HCT116 (cell line): ENCODE measurements around the gene PYROXD2. TPM values are rescaled to one million over a fixed set of nuclear protein-coding genes. Genes with fewer than 3 reads are reported as not detected.

ENCODE experiments used
- ATAC-seq: fragments of 200-7000 bp; cut with Tn5 transposase; 2 replicates; pipeline ENCODE4 v1.9.1; 2020; ENCODE audit warnings: mild to moderate bottlenecking, moderate library complexity
- BruUV-seq: library from RNA; stranded (reverse); fragments of 400-500 nt; replicated peaks from 2 replicates; lab custom pipeline; 2021; lab: Mats Ljungman, UMichigan
- CTCF ChIA-PET: fragments of 300-600 bp; sonication (Branson Sonifier 250); formaldehyde crosslinking; loops from one replicate; lab custom pipeline; 2021; ENCODE audit warnings: antibody characterized with exemption; lab: Charles Lee
- POLR2A ChIA-PET: fragments of 300-600, 350-600 bp; sonication (Branson Sonifier 250); formaldehyde crosslinking; loops from one replicate; lab custom pipeline; 2021; ENCODE audit warnings: antibody characterized with exemption; lab: Charles Lee
- RAD21 ChIA-PET, 2 experiments: fragments of 300-600 bp; sonication (Branson Sonifier 250); formaldehyde crosslinking; loops; one replicate each; lab custom pipeline; 2023; ENCODE audit warnings: low total read pairs in 2 of 2; ENCODE audit not compliant: uncharacterized antibody in 2 of 2, unreplicated experiment in 2 of 2, low non-redundant PET in 1 of 2; lab: Charles Lee
- DNase-seq: peaks from one replicate; pipeline ENCODE4 v3.0.0-alpha.2; 2010; ENCODE audit warnings: low read depth, low spot score
- H2AFZ ChIP-seq: fragments of 200-600 bp; shearing (Covaris generic), sonication (generic); 2 replicates; pipeline ENCODE4 v1.6.1; 2017; ENCODE audit warnings: low read depth, mixed run types, mixed read lengths, antibody characterized with exemption, low read length; ENCODE audit not compliant: poor library complexity, severe bottlenecking
- H3K27ac ChIP-seq: 2 replicates; pipeline ENCODE4 v1.5.1; 2012; ENCODE audit warnings: low read depth, low read length
- H3K27me3 ChIP-seq: fragments of 200-600 bp; sonication (generic); 2 replicates; pipeline ENCODE4 v1.6.1; 2016; ENCODE audit warnings: mixed run types, low read length, mixed read lengths; ENCODE audit not compliant: insufficient read depth
- H3K36me3 ChIP-seq, 2 experiments: fragments of 200-500 bp in 1 of 2; fragments of 200-600 bp in 1 of 2; sonication (Bioruptor generic) in 1 of 2; sonication (generic) in 1 of 2; 2 replicates each; pipeline versions ENCODE4 v1.5.1 to v1.6.1; 2014 to 2016; ENCODE audit warnings: low read length in 2 of 2, inconsistent platforms in 1 of 2, mixed read lengths in 1 of 2, mixed run types in 1 of 2; ENCODE audit not compliant: insufficient read depth in 2 of 2, control insufficient read depth in 1 of 2
- H3K4me1 ChIP-seq, 2 experiments: fragments of 200-600 bp in 1 of 2; sonication (generic) in 1 of 2; 2 replicates each; pipeline versions ENCODE4 v1.5.1 to v1.6.1; 2012 to 2017; ENCODE audit warnings: low read length in 2 of 2, inconsistent platforms in 1 of 2, mild to moderate bottlenecking in 1 of 2, mixed read lengths in 1 of 2, mixed run types in 1 of 2, moderate library complexity in 1 of 2; ENCODE audit not compliant: insufficient read depth in 2 of 2, control insufficient read depth in 1 of 2
- H3K4me2 ChIP-seq: fragments of 200-600 bp; sonication (generic); 2 replicates; pipeline ENCODE4 v1.6.1; 2017; ENCODE audit warnings: mixed run types, low read length, mixed read lengths
- H3K4me3 ChIP-seq, 2 experiments: fragments of 200-600 bp in 1 of 2; sonication (generic) in 1 of 2; replicated peaks in 1 of 2; 2 replicates each; pipeline ENCODE4 v1.5.1; 2011 to 2016; ENCODE audit warnings: low read length in 2 of 2, control low read depth in 1 of 2, low read depth in 1 of 2, mild to moderate bottlenecking in 1 of 2, mixed read lengths in 1 of 2, mixed run types in 1 of 2
- H3K79me2 ChIP-seq: fragments of 200-600 bp; sonication (generic); 2 replicates; pipeline ENCODE4 v1.6.1; 2017; ENCODE audit warnings: mild to moderate bottlenecking, mixed run types, low read length, moderate library complexity, mixed read lengths; ENCODE audit not compliant: insufficient read depth
- H3K9ac ChIP-seq: fragments of 200-600 bp; sonication (generic); 2 replicates; pipeline ENCODE4 v1.6.1; 2016; ENCODE audit warnings: low read length, mixed read lengths
- H3K9me2 ChIP-seq: fragments of 200-600 bp; sonication (generic), shearing (Covaris generic); 2 replicates; pipeline ENCODE4 v1.6.1; 2017; ENCODE audit warnings: mixed run types, mild to moderate bottlenecking, moderate library complexity; ENCODE audit not compliant: insufficient read depth
- H3K9me3 ChIP-seq, 2 experiments: fragments of 200-500 bp in 1 of 2; fragments of 200-600 bp in 1 of 2; sonication (Bioruptor generic) in 1 of 2; sonication (generic) in 1 of 2; 2 replicates each; pipeline ENCODE4 v1.6.1; 2014 to 2017; ENCODE audit warnings: low read length in 2 of 2, mixed read lengths in 2 of 2, inconsistent platforms in 1 of 2, low read depth in 1 of 2, mild to moderate bottlenecking in 1 of 2, mixed run types in 1 of 2, moderate library complexity in 1 of 2; ENCODE audit not compliant: control insufficient read depth in 1 of 2, insufficient read depth in 1 of 2
- H4K20me1 ChIP-seq: fragments of 200-600 bp; sonication (generic), shearing (Covaris generic); 2 replicates; pipeline ENCODE4 v1.6.1; 2017; ENCODE audit warnings: mixed run types, mild to moderate bottlenecking, moderate library complexity; ENCODE audit not compliant: insufficient read depth
- CBX3 ChIP-seq: IDR thresholded peaks from 2 replicates; pipeline ENCODE4 v1.6.1; 2012; ENCODE audit warnings: low read depth
- CTCF ChIP-seq, 3 experiments: fragments of 200-600 bp in 1 of 3; sonication (generic) in 1 of 3; IDR thresholded peaks in 2 of 3; conservative IDR thresholded peaks in 1 of 3; 2 replicates each; pipeline ENCODE4 v1.5.1; 2012 to 2017; ENCODE audit warnings: low read depth in 2 of 3, low read length in 2 of 3, antibody characterized with exemption in 1 of 3, borderline replicate concordance in 1 of 3, control low read depth in 1 of 3, mild to moderate bottlenecking in 1 of 3, mixed read lengths in 1 of 3, mixed run types in 1 of 3, moderate library complexity in 1 of 3; ENCODE audit not compliant: insufficient read depth in 1 of 3
- EZH2 ChIP-seq: fragments of 200-600 bp; sonication (generic); IDR thresholded peaks from 2 replicates; pipeline ENCODE4 v1.6.1; 2017; ENCODE audit warnings: antibody characterized with exemption, mixed run types
- FOSL1 ChIP-seq: IDR thresholded peaks from 2 replicates; pipeline ENCODE4 v1.6.1; 2012; ENCODE audit warnings: low read depth
- JUND ChIP-seq: IDR thresholded peaks from 2 replicates; pipeline ENCODE4 v1.6.1; 2012
- POLR2AphosphoS5 ChIP-seq: IDR thresholded peaks from 2 replicates; pipeline ENCODE4 v1.6.1; 2011; ENCODE audit warnings: mild to moderate bottlenecking, low read depth, low read length, moderate library complexity
- YY1 ChIP-seq: IDR thresholded peaks from 2 replicates; pipeline ENCODE4 v1.6.1; 2011; ENCODE audit warnings: low read length, low read depth, moderate library complexity, mild to moderate bottlenecking; ENCODE audit not compliant: insufficient replicate concordance; ENCODE audit errors: extremely low read depth
- ZFX ChIP-seq: fragments of 450-650 bp; IDR thresholded peaks from 2 replicates; pipeline ENCODE4 v1.6.1; 2017
- ZNF274 ChIP-seq: fragments of 200-500 bp; sonication (Bioruptor generic); IDR thresholded peaks from 2 replicates; pipeline ENCODE4 v1.6.1; 2014; ENCODE audit warnings: mild to moderate bottlenecking, low read depth, low read length, inconsistent platforms
- intact Hi-C: fragments of 100-400 bp; cut with micrococcal nuclease; formaldehyde crosslinking; loops from 2 replicates; pipeline ENCODE4 v1.10.0; 2022
- total RNA-seq: library from RNA; stranded (reverse); gene quantifications from one replicate; pipeline ENCODE4 v1.2.1, GENCODE V29; 2021; ENCODE audit not compliant: unreplicated experiment
- TF ChIP-seq, protein P1 (sequence below): IDR thresholded peaks from 2 replicates; pipeline ENCODE4 v1.6.1; 2012; ENCODE audit warnings: low read depth
- TF ChIP-seq, protein P2 (sequence below): IDR thresholded peaks from 2 replicates; pipeline ENCODE4 v1.6.1; 2012

Gene PYROXD2
- total RNA-seq, 1 experiment from 2014 or later: 14.2 TPM

GRCh38 chr10:98373260-98374040 is 41.5 kb downstream of the PYROXD2 start:
- no TSS peak for BruUV-seq

More at GRCh38 chr10:98373260-98374040, 41.5 kb downstream of the PYROXD2 start:
- RAD21 ChIA-PET: no interaction called here
- Histone ChIP-seq H3K4me1 (peaks cover 0 to 11% of the 10 kb centered on the region in 2 experiments; a peak in 3 of 4 replicates), H3K4me2 (no peak overlapping the region), H3K27me3 (peaks cover 5% of the 10 kb centered on the region; the same call in 1 of the 2 replicates), H3K27ac (no peak overlapping the region), H3K4me3 (no peak overlapping the region), H3K36me3 (no peaks in the 10 kb centered on the region), H3K79me2 (no peaks in the 10 kb centered on the region), H2AFZ (no peak overlapping the region), H3K9ac (no peak overlapping the region), H4K20me1 (no peaks in the 10 kb centered on the region), H3K9me3 (peaks cover 0 to 10% of the 10 kb centered on the region in 2 experiments; a peak in 2 of 4 replicates), H3K9me2 (no peaks in the 10 kb centered on the region)
- POLR2A ChIA-PET: no interaction called here
- DNase-seq (no peak), ATAC-seq (no peak)
- no peak for TF ChIP-seq JUND
- TF ChIP-seq, protein P1, sequence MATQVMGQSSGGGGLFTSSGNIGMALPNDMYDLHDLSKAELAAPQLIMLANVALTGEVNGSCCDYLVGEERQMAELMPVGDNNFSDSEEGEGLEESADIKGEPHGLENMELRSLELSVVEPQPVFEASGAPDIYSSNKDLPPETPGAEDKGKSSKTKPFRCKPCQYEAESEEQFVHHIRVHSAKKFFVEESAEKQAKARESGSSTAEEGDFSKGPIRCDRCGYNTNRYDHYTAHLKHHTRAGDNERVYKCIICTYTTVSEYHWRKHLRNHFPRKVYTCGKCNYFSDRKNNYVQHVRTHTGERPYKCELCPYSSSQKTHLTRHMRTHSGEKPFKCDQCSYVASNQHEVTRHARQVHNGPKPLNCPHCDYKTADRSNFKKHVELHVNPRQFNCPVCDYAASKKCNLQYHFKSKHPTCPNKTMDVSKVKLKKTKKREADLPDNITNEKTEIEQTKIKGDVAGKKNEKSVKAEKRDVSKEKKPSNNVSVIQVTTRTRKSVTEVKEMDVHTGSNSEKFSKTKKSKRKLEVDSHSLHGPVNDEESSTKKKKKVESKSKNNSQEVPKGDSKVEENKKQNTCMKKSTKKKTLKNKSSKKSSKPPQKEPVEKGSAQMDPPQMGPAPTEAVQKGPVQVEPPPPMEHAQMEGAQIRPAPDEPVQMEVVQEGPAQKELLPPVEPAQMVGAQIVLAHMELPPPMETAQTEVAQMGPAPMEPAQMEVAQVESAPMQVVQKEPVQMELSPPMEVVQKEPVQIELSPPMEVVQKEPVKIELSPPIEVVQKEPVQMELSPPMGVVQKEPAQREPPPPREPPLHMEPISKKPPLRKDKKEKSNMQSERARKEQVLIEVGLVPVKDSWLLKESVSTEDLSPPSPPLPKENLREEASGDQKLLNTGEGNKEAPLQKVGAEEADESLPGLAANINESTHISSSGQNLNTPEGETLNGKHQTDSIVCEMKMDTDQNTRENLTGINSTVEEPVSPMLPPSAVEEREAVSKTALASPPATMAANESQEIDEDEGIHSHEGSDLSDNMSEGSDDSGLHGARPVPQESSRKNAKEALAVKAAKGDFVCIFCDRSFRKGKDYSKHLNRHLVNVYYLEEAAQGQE: no peak
- no peak for TF ChIP-seq FOSL1
- no peak for TF ChIP-seq ZFX
- TF ChIP-seq YY1: no peak
- TF ChIP-seq CBX3: no peak
- TF ChIP-seq CTCF (IDR thresholded peaks at IDR 0.05 in 2 of 3, conservative IDR thresholded peaks at IDR 0.05 in 1 of 3; ENCODE audit: borderline replicate concordance in 1 of 3, insufficient read depth in 1 of 3, low read depth in 2 of 3, low read length in 2 of 3): no peak
- no peak for TF ChIP-seq EZH2
- no peak for TF ChIP-seq POLR2AphosphoS5
- TF ChIP-seq, protein P2, sequence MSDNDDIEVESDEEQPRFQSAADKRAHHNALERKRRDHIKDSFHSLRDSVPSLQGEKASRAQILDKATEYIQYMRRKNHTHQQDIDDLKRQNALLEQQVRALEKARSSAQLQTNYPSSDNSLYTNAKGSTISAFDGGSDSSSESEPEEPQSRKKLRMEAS: no peak
- TF ChIP-seq ZNF274: no peak
- CTCF ChIA-PET: no interaction called here
- intact Hi-C loops: no loop called here
